ENCODE data around the gene NKD2.

The NKD2 gene

DNA sequence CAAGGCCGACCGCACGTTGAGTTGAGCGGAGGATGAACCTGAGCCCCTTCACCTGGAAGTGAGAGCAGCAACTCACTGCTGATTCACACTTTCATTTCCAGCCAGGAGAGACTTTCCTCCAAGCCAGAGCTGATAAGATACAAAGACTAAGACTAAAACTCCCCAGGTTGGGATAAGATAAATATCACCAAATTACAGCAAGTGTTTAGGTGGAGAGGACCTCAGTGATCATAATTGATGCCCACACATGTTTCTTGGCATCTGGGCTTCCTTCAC, 6.4 kb upstream of the NKD2 start:
- H3K9ac ChIP-seq: no peak overlapping the region
- TF ChIP-seq, protein P1, sequence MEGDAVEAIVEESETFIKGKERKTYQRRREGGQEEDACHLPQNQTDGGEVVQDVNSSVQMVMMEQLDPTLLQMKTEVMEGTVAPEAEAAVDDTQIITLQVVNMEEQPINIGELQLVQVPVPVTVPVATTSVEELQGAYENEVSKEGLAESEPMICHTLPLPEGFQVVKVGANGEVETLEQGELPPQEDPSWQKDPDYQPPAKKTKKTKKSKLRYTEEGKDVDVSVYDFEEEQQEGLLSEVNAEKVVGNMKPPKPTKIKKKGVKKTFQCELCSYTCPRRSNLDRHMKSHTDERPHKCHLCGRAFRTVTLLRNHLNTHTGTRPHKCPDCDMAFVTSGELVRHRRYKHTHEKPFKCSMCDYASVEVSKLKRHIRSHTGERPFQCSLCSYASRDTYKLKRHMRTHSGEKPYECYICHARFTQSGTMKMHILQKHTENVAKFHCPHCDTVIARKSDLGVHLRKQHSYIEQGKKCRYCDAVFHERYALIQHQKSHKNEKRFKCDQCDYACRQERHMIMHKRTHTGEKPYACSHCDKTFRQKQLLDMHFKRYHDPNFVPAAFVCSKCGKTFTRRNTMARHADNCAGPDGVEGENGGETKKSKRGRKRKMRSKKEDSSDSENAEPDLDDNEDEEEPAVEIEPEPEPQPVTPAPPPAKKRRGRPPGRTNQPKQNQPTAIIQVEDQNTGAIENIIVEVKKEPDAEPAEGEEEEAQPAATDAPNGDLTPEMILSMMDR (IDR thresholded peaks at IDR 0.05): no peak
- H3K4me3 ChIP-seq (ENCODE audit: low read depth, low read length): no peak overlapping the region
- H3K9me3 ChIP-seq (ENCODE audit: control insufficient read depth, low read length): no peaks in the 10 kb centered on the region
- no peaks in the 10 kb centered on the region for H3K79me2 ChIP-seq
- H3K4me2 ChIP-seq (ENCODE audit: low read length): no peak overlapping the region
- no peaks in the 10 kb centered on the region for H3K36me3 ChIP-seq (ENCODE audit: control insufficient read depth, insufficient read depth, low read length)
- no peak overlapping the region for H2AFZ ChIP-seq
- no peaks in the 10 kb centered on the region for H3K27me3 ChIP-seq (ENCODE audit: control insufficient read depth, insufficient read depth, low read length)
- H3K4me1 ChIP-seq: peaks cover 2% of the 10 kb centered on the region
- no peak overlapping the region for H3K27ac ChIP-seq

DNA sequence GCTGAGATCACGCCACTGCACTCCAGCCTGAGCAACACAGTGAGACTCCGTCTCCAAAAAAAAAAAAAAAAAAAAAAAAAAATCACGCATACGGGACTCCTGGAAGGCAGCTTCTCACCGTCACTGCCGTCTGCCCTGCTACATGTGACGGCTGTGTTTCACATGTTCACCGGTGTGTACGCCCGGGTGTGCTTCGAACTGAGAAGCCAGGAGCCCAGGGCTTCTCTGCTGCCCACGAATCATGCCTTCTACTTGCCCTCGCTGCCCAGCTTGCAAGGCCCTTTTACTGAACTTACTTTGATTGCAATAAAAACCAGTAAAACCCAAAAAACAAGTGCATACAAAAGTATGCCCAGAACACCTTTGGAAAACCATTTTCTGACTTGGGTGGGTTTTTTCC, 5.8 kb upstream of the NKD2 start:
- no peaks in the 10 kb centered on the region for H3K9me3 ChIP-seq (ENCODE audit: control insufficient read depth, low read length)
- no peak overlapping the region for H3K4me3 ChIP-seq (ENCODE audit: low read depth, low read length)
- TF ChIP-seq, protein P1 (IDR thresholded peaks at IDR 0.05): no peak
- no peaks in the 10 kb centered on the region for H3K4me1 ChIP-seq
- H3K36me3 ChIP-seq (ENCODE audit: control insufficient read depth, insufficient read depth, low read length): no peaks in the 10 kb centered on the region
- no peak overlapping the region for H3K27ac ChIP-seq
- H2AFZ ChIP-seq: no peak overlapping the region
- no peaks in the 10 kb centered on the region for H3K79me2 ChIP-seq
- no peak overlapping the region for H3K9ac ChIP-seq
- H3K27me3 ChIP-seq (ENCODE audit: control insufficient read depth, insufficient read depth, low read length): no peaks in the 10 kb centered on the region
- no peak overlapping the region for H3K4me2 ChIP-seq (ENCODE audit: low read length)

DNA sequence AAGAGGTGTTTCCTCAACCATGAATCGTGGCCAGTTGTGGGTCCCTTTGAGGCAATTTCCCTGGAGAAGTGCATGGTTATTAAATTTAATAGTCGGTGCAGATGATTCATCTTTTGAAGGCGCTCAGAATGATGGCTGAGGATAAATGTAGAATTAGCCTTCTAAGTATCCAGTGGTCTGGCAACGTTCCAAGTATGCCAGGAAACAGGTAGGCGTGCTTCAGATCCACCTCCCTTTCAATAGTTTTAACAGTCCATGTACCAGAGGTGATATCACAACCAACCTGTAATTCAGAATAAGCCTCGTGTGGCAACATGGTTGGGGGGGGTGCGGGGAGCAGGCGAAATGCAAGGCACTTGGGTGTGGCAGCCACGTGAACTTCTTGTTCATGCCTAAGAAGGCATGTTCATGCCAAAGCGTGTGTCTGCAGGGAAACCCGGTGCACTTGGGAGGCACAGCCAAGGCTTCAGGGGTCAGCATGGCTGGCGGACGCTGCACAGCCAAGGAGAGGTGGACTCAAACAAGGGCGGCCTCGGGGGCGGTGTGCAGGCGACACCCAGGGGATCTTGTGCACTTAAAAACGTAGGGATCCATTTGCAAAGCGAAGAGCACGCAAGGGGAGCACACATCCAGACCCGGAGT, 5.2 kb upstream of the NKD2 start:
- TF ChIP-seq, protein P1 (IDR thresholded peaks at IDR 0.05): no peak
- Histone ChIP-seq H3K27me3 (ENCODE audit: control insufficient read depth, insufficient read depth, low read length) (no peaks in the 10 kb centered on the region), H3K4me1 (no peaks in the 10 kb centered on the region), H3K79me2 (no peaks in the 10 kb centered on the region), H3K36me3 (ENCODE audit: control insufficient read depth, insufficient read depth, low read length) (no peaks in the 10 kb centered on the region), H2AFZ (no peak overlapping the region), H3K27ac (no peak overlapping the region), H3K9me3 (ENCODE audit: control insufficient read depth, low read length) (no peaks in the 10 kb centered on the region), H3K4me2 (ENCODE audit: low read length) (no peak overlapping the region), H3K4me3 (ENCODE audit: low read depth, low read length) (no peak overlapping the region), H3K9ac (no peak overlapping the region)

DNA sequence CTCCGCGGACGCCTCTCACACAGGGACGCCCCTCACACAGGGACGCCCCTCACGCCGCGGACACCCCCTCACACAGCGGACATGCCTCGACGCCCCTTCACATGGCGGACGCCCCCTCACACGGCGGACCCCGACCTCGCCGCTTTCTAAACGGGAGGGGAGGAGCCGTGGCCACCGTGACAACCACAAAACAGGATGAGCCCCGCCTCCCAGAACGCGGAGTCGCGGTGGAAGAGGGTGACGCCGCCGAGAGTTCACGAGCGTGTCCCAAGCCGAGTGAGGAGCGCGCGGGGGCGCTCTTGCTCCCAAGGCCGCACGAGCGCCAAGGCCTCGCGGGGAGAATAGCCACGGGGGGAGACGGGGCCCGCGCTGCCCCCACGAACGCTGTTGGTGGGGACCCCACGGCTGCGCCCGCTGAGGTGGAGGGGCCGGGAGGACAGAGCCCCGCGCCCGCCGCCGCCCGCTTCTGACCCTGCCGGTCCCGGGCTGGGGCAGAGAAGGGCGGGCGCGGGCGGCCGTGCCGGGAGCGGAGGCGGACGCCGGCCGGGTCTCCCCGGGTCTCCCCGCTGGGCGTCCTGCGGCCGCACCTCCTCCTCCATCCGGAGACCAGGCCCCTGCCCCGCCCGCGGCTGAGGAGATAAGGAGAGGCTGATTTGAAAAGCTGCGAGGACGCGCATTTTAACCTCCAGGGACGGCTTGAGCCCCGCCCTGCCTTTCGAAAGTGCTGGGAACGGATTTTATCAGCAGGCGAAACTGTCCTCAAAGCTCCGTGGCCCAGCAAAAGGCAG, 3.9 kb upstream of the NKD2 start:
- Histone ChIP-seq H2AFZ (peak overlapping the region; percentile 82), H3K9ac (no peak overlapping the region), H3K4me1 (no peaks in the 10 kb centered on the region), H3K4me3 (ENCODE audit: low read depth, low read length) (peak overlapping the region; percentile 52), H3K27ac (peak overlapping the region; percentile 24), H3K27me3 (ENCODE audit: control insufficient read depth, insufficient read depth, low read length) (no peaks in the 10 kb centered on the region), H3K79me2 (no peaks in the 10 kb centered on the region), H3K4me2 (ENCODE audit: low read length) (peak overlapping the region; percentile 83), H3K36me3 (ENCODE audit: control insufficient read depth, insufficient read depth, low read length) (no peaks in the 10 kb centered on the region), H3K9me3 (ENCODE audit: control insufficient read depth, low read length) (no peaks in the 10 kb centered on the region)
- TF ChIP-seq, protein P1 (IDR thresholded peaks at IDR 0.05): peak; percentile 51

Data from parathyroid adenoma (tissue), 2 donors.